ENCODE data around the gene RNF212.

DNA sequence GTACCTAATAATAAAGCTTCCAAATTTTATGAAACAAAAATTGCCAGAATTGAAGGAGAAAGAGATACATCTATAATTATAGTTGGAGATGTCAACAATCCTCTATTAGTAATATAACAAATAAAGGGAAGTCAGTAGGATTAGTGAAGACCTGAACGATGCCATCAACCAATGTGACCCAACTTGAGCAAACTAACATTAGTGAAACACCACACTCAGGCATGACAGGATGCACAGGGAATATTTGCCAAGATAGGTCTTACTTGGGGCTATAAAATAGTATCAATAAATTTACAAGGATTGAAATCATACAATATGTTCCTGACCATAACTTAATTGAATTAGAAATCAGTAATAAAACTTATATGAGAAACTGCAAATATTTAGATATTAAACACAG lies 47.0 kb upstream of the RNF212 start:
- TF ChIP-seq CREB1 (IDR thresholded peaks at IDR 0.05; ENCODE audit: low read depth): no peak
- TF ChIP-seq EP300 (IDR thresholded peaks at IDR 0.05; ENCODE audit: borderline replicate concordance): no peak
- TF ChIP-seq RAD21 (IDR thresholded peaks at IDR 0.05; ENCODE audit: low read depth): no peak
- no peak for TF ChIP-seq YY1 (IDR thresholded peaks at IDR 0.05; ENCODE audit: low read depth)

Data from Ishikawa (cell line).